Thyroid gland (tissue), 4 donors: ENCODE results near the gene CYP1A2. TPM values are rescaled to one million over a fixed set of nuclear protein-coding genes. Genes with fewer than 3 reads are reported as not detected.
"Not testable (repeated sequence)": the region's sequence is repeated elsewhere in the genome, so short reads cannot be mapped to it uniquely, and the experiment has no call there.

ENCODE experiments used
- DNase-seq, 2 donors: peaks; one replicate each; pipeline ENCODE4 v3.0.0-alpha.2; 2019
- H3K27ac ChIP-seq, 3 donors: fragments of 200-600 bp; sonication (generic); 1 replicate in 2 of 3; 2 replicates in 1 of 3; pipeline ENCODE4 v1.5.1; 2016 to 2019; ENCODE audit warnings: mild to moderate bottlenecking in 1 of 3, moderate library complexity in 1 of 3
- H3K27me3 ChIP-seq: fragments of 200-600 bp; sonication (generic); one replicate; pipeline ENCODE4 v1.5.1; 2019
- H3K36me3 ChIP-seq, 2 donors: fragments of 200-600 bp; sonication (generic); one replicate each; pipeline ENCODE4 v1.5.1; 2016 to 2019
- H3K4me1 ChIP-seq, 2 donors: fragments of 200-600 bp; sonication (generic); one replicate each; pipeline ENCODE4 v1.5.1; 2017 to 2019
- H3K4me3 ChIP-seq, 3 donors: fragments of 200-600 bp; sonication (generic); replicated peaks in 1 of 3; 1 replicate in 2 of 3; 2 replicates in 1 of 3; pipeline ENCODE4 v1.5.1; 2016; ENCODE audit warnings: mild to moderate bottlenecking in 1 of 3
- H3K9me3 ChIP-seq: fragments of 200-600 bp; sonication (generic); one replicate; pipeline ENCODE4 v1.5.1; 2017
- POLR2A ChIP-seq, 2 donors: fragments of 450-650 bp; IDR thresholded peaks; one replicate each; pipeline ENCODE4 v1.6.1; 2017; ENCODE audit warnings: antibody characterized with exemption in 2 of 2, mild to moderate bottlenecking in 2 of 2, moderate library complexity in 1 of 2
- WGBS, 2 donors: methylation state at CpG; one replicate each; pipeline ENCODE4 v1.1.5; 2017; 5-methylcytosine and 5-hydroxymethylcytosine counted together
- intact Hi-C: fragments of 100-400 bp; cut with DNase I; formaldehyde crosslinking; loops from one replicate; pipeline ENCODE4 v1.15.1; 2023
- total RNA-seq, 4 donors: library from RNA; depleted of rRNA; stranded (reverse); fragments of >200 nt; gene quantifications; one replicate each; pipeline ENCODE4 v1.2.3, GENCODE V29; 2016
- TF ChIP-seq, protein P1 (sequence below), 6 experiments: fragments of 200-600 bp in 3 of 6; fragments of 450-650 bp in 3 of 6; sonication (generic) in 3 of 6; IDR thresholded peaks; one replicate each; pipeline ENCODE4 v1.5.1; 2016 to 2019; ENCODE audit warnings: antibody characterized with exemption in 6 of 6, mild to moderate bottlenecking in 2 of 6, inconsistent platforms in 1 of 6, moderate library complexity in 1 of 6

Gene CYP1A2
- total RNA-seq, 4 donors from 2014 or later = 1.3 to 9.9 (median 2.9) TPM

DNA sequence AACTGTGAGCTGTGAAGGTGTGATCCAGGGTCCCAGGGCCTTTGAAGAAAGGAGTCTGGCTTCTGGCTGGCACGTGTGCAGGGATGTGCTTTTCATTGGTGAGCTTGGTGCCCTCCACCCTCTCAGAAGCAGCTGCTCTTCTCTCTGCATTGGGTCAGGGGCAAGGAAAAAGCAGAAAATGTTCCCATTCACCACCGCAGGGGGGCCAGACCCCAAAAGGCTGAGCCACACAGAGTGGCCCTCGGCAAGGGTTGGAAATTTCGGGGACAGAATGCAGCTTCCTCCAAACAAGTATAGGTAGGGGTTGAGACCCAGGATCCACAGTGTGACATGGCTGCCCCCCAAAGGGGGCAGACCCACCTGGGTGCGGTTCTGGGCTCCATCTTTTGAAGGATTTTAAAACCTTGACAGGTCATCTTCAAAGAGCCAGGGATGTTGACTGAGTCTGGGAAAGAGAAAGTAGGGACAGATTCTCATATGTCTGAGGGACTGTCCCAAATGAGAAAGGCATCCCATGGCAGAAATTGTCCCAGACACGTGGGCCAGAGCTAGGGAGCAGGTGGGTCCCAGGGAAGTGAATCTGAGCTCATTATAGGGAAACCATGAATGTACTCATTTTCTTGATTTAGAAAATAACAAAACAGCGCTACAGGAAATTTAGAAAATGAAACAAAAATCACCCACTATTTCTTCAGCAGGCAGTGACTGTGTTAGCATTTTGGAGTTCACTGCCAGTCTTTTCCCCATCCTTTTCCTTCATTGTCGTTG lies 36.0 kb downstream of the CYP1A2 start:
- no peaks in the 10 kb centered on the region for H3K9me3 ChIP-seq
- intact Hi-C loops = no loop called here
- TF ChIP-seq, protein P1, sequence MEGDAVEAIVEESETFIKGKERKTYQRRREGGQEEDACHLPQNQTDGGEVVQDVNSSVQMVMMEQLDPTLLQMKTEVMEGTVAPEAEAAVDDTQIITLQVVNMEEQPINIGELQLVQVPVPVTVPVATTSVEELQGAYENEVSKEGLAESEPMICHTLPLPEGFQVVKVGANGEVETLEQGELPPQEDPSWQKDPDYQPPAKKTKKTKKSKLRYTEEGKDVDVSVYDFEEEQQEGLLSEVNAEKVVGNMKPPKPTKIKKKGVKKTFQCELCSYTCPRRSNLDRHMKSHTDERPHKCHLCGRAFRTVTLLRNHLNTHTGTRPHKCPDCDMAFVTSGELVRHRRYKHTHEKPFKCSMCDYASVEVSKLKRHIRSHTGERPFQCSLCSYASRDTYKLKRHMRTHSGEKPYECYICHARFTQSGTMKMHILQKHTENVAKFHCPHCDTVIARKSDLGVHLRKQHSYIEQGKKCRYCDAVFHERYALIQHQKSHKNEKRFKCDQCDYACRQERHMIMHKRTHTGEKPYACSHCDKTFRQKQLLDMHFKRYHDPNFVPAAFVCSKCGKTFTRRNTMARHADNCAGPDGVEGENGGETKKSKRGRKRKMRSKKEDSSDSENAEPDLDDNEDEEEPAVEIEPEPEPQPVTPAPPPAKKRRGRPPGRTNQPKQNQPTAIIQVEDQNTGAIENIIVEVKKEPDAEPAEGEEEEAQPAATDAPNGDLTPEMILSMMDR (IDR thresholded peaks at IDR 0.05) = no peak
- TF ChIP-seq POLR2A (IDR thresholded peaks at IDR 0.05) = no peak
- H3K27ac ChIP-seq = peak overlapping the region in 1 of 3 donors; percentile 61
- H3K4me1 ChIP-seq = peaks cover 56 to 77% of the 10 kb centered on the region in 2 donors
- no peaks in the 10 kb centered on the region for H3K36me3 ChIP-seq
- no peak overlapping the region for H3K4me3 ChIP-seq
- WGBS, 2 donors = 75 to 79% methylated on average over 8 of the region's 8 CpGs
- DNase-seq = no peak
- no peaks in the 10 kb centered on the region for H3K27me3 ChIP-seq

DNA sequence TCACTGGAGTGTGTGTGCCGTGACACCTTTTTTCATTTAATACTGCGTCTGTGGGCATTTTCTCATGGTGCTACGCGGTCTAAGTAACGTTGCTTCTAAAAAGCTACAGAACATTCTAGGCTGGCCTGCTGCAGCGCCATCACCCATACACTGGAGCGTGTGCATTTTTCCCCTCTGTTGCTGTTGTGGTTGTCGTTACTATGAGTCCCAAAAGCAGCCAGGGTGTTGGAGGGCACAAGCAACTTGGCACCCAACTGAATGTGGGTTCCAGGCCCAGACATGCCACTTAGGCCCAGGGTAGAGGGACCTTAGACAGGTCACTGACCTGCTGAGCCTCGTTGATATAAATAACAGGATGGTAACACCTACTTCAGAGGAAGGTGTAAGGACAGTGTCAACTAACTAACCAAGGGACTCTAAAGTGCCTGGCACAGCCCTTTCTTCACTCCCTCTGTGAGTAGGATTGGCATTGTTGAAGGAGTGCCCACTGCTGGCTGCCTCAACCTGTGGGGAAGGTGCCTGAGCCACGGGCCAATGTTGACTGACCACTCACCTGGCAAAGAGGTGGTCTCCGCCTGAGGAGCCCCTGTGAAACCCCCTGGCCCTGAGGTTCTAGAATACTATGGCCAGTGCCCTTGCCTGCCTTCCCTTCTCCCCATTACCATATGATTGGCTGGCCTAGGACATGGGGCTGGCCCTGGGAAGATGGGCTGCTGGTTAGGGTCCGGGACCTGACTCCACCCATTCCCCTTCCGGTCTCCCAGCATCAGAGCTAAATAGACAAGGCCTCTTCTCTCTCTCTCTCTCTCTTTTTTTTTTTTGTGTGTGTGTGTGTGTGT lies 36.8 kb downstream of the CYP1A2 start:
- peaks cover 64 to 85% of the 10 kb centered on the region in 2 donors for H3K4me1 ChIP-seq
- H3K36me3 ChIP-seq = no peaks in the 10 kb centered on the region
- H3K27ac ChIP-seq = peak overlapping the region in 1 of 3 donors; percentile 61
- WGBS, 2 donors = 78 to 83% methylated on average over 13 of the region's 13 CpGs
- no peaks in the 10 kb centered on the region for H3K9me3 ChIP-seq
- no peak overlapping the region for H3K4me3 ChIP-seq
- H3K27me3 ChIP-seq = no peaks in the 10 kb centered on the region
- TF ChIP-seq POLR2A (IDR thresholded peaks at IDR 0.05) = no peak
- TF ChIP-seq, protein P1 (IDR thresholded peaks at IDR 0.05) = no peak
- intact Hi-C loops = no loop called here
- DNase-seq = no peak

DNA sequence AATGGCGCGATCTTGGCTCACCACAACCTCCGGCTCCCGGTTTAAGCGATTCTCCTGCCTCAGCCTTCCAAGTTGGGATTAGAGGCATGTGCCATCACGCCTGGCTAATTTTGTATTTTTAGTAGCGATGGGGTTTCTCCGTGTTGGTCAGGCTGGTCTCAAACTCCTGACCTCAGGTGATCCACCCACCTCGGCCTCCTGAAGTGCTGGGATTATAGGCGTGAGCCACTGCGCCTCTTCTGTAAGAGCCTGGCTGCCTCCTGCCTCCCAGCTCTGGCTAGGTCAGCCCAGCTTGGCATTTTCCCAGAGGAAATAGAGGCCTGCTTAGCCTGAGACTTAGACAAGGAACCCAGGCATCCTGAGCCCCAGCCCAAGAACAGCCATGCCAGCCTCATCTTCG lies 37.4 kb downstream of the CYP1A2 start:
- WGBS, 2 donors = 54 to 57% methylated on average over 7 to 12 of the region's 12 CpGs
- H3K36me3 ChIP-seq, H3K27me3 ChIP-seq, H3K4me3 ChIP-seq, H3K9me3 ChIP-seq, intact Hi-C loops: not testable (repeated sequence)
- H3K27ac ChIP-seq = peak overlapping the region in 2 of 3 donors; percentile 17 to 51
- peaks cover 71 to 91% of the 10 kb centered on the region in 2 donors for H3K4me1 ChIP-seq
- DNase-seq = peak in 1 of 2 donors; percentile 35

DNA sequence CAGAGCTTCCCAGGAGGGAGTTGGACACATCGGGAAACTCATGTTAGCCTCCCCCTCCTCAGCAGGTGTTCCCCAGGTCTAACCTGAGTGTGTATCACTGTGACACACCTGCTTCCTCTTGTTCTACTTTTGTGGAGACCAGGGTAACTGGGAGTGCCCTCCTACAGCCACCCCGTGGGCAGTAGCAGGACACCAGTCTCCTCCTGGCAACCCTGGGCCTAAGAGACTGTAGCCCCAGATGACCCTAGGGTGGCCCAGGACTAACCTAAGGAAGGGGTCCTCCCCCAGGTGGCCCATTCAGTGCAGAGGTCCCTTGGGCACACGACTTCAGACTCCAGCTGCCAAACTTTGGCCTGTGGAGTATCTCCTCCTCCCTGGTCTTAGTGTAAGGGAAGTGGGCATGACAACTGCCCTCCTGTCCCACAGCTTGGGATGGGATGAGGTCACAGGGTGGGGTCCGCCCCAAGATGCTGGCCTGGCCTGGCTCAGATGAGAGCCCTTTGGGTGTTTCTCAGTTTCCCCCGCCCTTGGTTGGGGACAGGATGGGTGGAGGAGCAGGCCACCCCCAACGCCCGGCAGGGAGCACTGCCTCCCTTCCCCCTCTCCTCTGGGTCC lies 38.0 kb downstream of the CYP1A2 start:
- WGBS, 2 donors = 69 to 78% methylated on average over 7 of the region's 7 CpGs

More for the DNA sequence above, 38.0 kb downstream of the CYP1A2 start:
- Histone ChIP-seq H3K27me3 (no peaks in the 10 kb centered on the region), H3K36me3 (no peaks in the 10 kb centered on the region), H3K4me1 (peaks cover 69 to 91% of the 10 kb centered on the region in 2 donors), H3K9me3 (no peaks in the 10 kb centered on the region), H3K27ac (peak overlapping the region in 2 of 3 donors; percentile 17 to 51), H3K4me3 (no peak overlapping the region)
- intact Hi-C loops = no loop called here
- no peak for DNase-seq
- TF ChIP-seq POLR2A (IDR thresholded peaks at IDR 0.05) = no peak
- TF ChIP-seq, protein P1 (IDR thresholded peaks at IDR 0.05) = no peak
